GM18517 (cell line): ENCODE data around the gene ZDHHC23.

ENCODE experiments used
- ATAC-seq: cut with Tn5 transposase; IDR thresholded peaks from one replicate; pipeline ENCODE4 v1.9.1; 2021; ENCODE audit warnings: mild to moderate bottlenecking, moderate library complexity; ENCODE audit not compliant: unreplicated experiment

Gene ZDHHC23

GRCh38 chr3:114005481-114005880 is 57.7 kb downstream of the ZDHHC23 start:
- peak; percentile 98 for ATAC-seq

- ATAC-seq: no peak
Measured at GRCh38 chr3:114011059-114011797, 63.4 kb downstream of the ZDHHC23 start.
